ENCODE data around the gene MARK3. TPM values are rescaled to one million over a fixed set of nuclear protein-coding genes. Genes with fewer than 3 reads are reported as not detected.

MARK3 gene
- total RNA-seq, 4 donors from 2014 or later, result 50.7 to 111 (median 89.1) TPM

- intact Hi-C loops (cut with DNase I; ENCODE audit: low total_unique reads), result no loop called here
- TF ChIP-seq CTCF (IDR thresholded peaks at IDR 0.05), result no peak
- TF ChIP-seq POLR2A (IDR thresholded peaks at IDR 0.05), result no peak
Measured at GRCh38 chr14:103442288-103442687, 57.1 kb downstream of the MARK3 start.

GRCh38 chr14:103443111-103443510 lies 57.9 kb downstream of the MARK3 start:
- intact Hi-C loops (cut with DNase I; ENCODE audit: low total_unique reads), result no loop called here
- no peak overlapping the region for H3K27ac ChIP-seq

More at GRCh38 chr14:103442288-103442687, 57.1 kb downstream of the MARK3 start:
- Histone ChIP-seq H3K27me3 (no peaks in the 10 kb centered on the region), H3K27ac (no peak overlapping the region), H3K4me3 (no peak overlapping the region), H3K9me3 (no peaks in the 10 kb centered on the region), H3K4me1 (peaks cover 0 to 5% of the 10 kb centered on the region in 2 donors), H3K36me3 (no peaks in the 10 kb centered on the region)
- no peak for DNase-seq

GRCh38 chr14:103444837-103445524 lies 59.8 kb downstream of the MARK3 start:
- TF ChIP-seq CTCF (IDR thresholded peaks at IDR 0.05), result no peak
- TF ChIP-seq POLR2A (IDR thresholded peaks at IDR 0.05), result no peak
- intact Hi-C loops (cut with DNase I; ENCODE audit: low total_unique reads), result no loop called here
- no peak overlapping the region for H3K27ac ChIP-seq
- no peak for DNase-seq
- H3K4me1 ChIP-seq, result peaks cover 0 to 5% of the 10 kb centered on the region in 2 donors
- no peaks in the 10 kb centered on the region for H3K36me3 ChIP-seq
- no peak overlapping the region for H3K4me3 ChIP-seq
- no peaks in the 10 kb centered on the region for H3K27me3 ChIP-seq
- H3K9me3 ChIP-seq, result no peaks in the 10 kb centered on the region

More at GRCh38 chr14:103443111-103443510, 57.9 kb downstream of the MARK3 start:
- TF ChIP-seq CTCF (IDR thresholded peaks at IDR 0.05) (no peak), POLR2A (IDR thresholded peaks at IDR 0.05) (no peak)
- Histone ChIP-seq H3K27me3 (no peaks in the 10 kb centered on the region), H3K36me3 (no peaks in the 10 kb centered on the region), H3K4me3 (no peak overlapping the region), H3K9me3 (no peaks in the 10 kb centered on the region), H3K4me1 (peaks cover 0 to 5% of the 10 kb centered on the region in 2 donors)
- DNase-seq, result no peak

GRCh38 chr14:103445806-103446205 lies 60.6 kb downstream of the MARK3 start:
- Histone ChIP-seq H3K4me1 (peaks cover 0 to 5% of the 10 kb centered on the region in 2 donors), H3K36me3 (no peaks in the 10 kb centered on the region), H3K27ac (no peak overlapping the region), H3K4me3 (no peak overlapping the region), H3K27me3 (no peaks in the 10 kb centered on the region), H3K9me3 (no peaks in the 10 kb centered on the region)
- intact Hi-C loops (cut with DNase I; ENCODE audit: low total_unique reads), result no loop called here
- TF ChIP-seq POLR2A (IDR thresholded peaks at IDR 0.05) (no peak), CTCF (IDR thresholded peaks at IDR 0.05) (no peak)
- DNase-seq, result no peak

- no peak for TF ChIP-seq CTCF (IDR thresholded peaks at IDR 0.05)
- TF ChIP-seq POLR2A (IDR thresholded peaks at IDR 0.05), result no peak
- H3K4me1 ChIP-seq, result no peaks in the 10 kb centered on the region
- no peaks in the 10 kb centered on the region for H3K36me3 ChIP-seq
- intact Hi-C loops (cut with DNase I; ENCODE audit: low total_unique reads), result no loop called here
- DNase-seq, result no peak
- H3K27ac ChIP-seq, result no peak overlapping the region
- H3K27me3 ChIP-seq, result no peaks in the 10 kb centered on the region
- H3K4me3 ChIP-seq, result no peak overlapping the region
- H3K9me3 ChIP-seq, result no peaks in the 10 kb centered on the region
Measured at GRCh38 chr14:103448097-103448496, 62.9 kb downstream of the MARK3 start.
